Muscle layer of duodenum (tissue), 2 donors: ENCODE results near the gene DYRK1A.

Source experiments
- H3K27ac ChIP-seq: one replicate; pipeline ENCODE4 v1.7.0; 2013; ENCODE audit warnings: mild to moderate bottlenecking, low read length
- H3K27me3 ChIP-seq: one replicate; pipeline ENCODE4 v1.7.0; 2013; ENCODE audit warnings: low read depth, mild to moderate bottlenecking, control low read depth, low read length
- H3K36me3 ChIP-seq, 2 donors: one replicate each; pipeline ENCODE4 v1.7.0; 2013; ENCODE audit warnings: low read length in 2 of 2, control low read depth in 1 of 2, mild to moderate bottlenecking in 1 of 2; ENCODE audit not compliant: insufficient read depth in 2 of 2, control insufficient read depth in 1 of 2
- H3K4me1 ChIP-seq, 2 donors: one replicate each; pipeline ENCODE4 v1.7.0; 2013; ENCODE audit warnings: low read length in 2 of 2, mild to moderate bottlenecking in 2 of 2, control low read depth in 1 of 2, moderate library complexity in 1 of 2; ENCODE audit not compliant: insufficient read depth in 2 of 2, control insufficient read depth in 1 of 2
- H3K4me3 ChIP-seq, 2 donors: one replicate each; pipeline ENCODE4 v1.7.0; 2013; ENCODE audit warnings: low read length in 2 of 2, low read depth in 1 of 2, mild to moderate bottlenecking in 1 of 2
- H3K9me3 ChIP-seq, 2 donors: one replicate each; pipeline ENCODE4 v1.7.0; 2013; ENCODE audit warnings: low read length in 2 of 2, control low read depth in 1 of 2, mild to moderate bottlenecking in 1 of 2; ENCODE audit not compliant: control insufficient read depth in 1 of 2
- donor health status: healthy.

Gene DYRK1A

DNA sequence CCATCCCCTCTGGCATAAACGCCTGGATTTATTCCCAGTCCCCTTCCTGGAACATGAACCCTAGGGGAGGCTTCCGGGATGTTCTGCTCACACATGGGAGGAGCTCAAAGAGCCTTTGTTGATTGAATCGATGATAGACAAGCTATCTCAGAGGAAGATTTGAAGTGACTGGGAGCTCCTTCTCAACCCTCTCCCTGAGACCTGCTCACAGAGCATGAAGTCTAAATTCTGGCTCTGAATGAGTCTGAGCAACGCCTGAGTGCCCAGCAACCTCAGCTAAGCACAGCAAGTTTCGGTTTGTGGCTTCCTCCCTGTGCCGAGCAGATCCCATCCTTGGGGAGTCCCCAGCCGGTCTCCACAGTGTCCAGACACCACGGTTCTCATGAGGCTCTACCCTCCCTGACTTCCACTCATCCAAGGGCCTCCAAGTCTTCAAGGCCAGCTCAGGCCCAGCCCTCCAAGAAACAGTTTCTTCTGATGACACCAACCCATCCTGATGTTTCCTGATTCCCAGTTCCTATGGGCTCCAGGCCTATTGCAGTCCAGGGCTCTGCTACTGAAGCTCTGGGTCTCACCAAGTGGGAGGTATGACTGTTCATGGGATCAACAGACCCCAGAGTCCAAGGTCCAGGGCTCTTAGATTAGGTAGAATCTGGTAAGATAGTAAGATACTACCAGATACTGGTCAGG is 190.8 kb downstream of the DYRK1A start:
- Histone ChIP-seq H3K4me1 (no peaks in the 10 kb centered on the region), H3K4me3 (no peak overlapping the region), H3K9me3 (no peaks in the 10 kb centered on the region), H3K27ac (no peak overlapping the region), H3K36me3 (no peaks in the 10 kb centered on the region), H3K27me3 (no peaks in the 10 kb centered on the region)

DNA sequence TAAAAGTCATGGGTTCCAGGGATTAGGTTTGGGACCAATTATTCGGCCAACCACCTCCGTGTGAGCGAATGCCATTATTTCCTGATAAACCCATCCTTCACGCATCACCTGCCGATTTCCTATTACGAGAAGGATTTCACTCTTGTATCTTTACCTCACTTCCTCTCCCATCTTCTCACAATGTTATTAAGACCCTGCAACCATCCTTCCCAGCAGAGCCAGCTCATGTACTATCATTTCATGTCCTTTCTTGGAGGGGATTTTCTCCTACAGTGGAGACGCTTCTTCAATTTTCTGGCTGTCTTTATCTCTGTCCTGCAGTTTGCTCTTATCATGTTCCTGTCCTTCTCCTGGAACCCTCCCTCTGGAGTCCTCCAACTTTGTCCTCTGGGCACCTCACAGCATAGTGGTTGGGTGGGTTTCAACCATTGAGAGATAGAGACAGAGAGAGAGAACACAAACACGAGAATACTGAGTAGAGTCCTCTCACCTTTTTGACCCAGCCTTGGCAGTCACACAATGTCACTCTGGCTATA is 192.2 kb downstream of the DYRK1A start:
- Histone ChIP-seq H3K9me3 (no peaks in the 10 kb centered on the region), H3K4me1 (peaks cover 0 to 9% of the 10 kb centered on the region in 2 donors), H3K4me3 (no peak overlapping the region), H3K27me3 (no peaks in the 10 kb centered on the region), H3K27ac (no peak overlapping the region), H3K36me3 (no peaks in the 10 kb centered on the region)

DNA sequence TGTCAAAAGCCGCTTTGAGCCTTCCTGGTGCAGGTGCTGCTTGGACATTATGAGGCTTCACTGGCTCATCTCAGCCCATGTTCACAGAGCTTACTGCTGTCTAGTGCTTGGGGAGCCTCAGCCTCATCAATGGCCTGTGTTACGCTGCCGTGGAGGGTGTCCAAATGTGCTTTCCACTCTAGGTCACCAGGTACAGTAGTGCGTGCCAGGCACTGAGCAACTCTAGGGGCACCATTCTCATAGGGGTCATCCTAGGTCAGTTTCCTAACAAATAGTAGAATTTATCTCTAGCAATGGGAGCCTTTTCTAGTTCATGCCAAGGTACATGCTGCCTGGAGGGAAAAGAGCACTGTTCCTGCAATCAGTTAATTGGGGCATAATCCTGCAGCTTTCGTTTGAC is 193.8 kb downstream of the DYRK1A start:
- Histone ChIP-seq H3K4me3 (no peak overlapping the region), H3K36me3 (peaks cover 0 to 5% of the 10 kb centered on the region in 2 donors), H3K9me3 (no peaks in the 10 kb centered on the region), H3K27ac (no peak overlapping the region), H3K4me1 (peaks cover 6 to 9% of the 10 kb centered on the region in 2 donors), H3K27me3 (no peaks in the 10 kb centered on the region)

DNA sequence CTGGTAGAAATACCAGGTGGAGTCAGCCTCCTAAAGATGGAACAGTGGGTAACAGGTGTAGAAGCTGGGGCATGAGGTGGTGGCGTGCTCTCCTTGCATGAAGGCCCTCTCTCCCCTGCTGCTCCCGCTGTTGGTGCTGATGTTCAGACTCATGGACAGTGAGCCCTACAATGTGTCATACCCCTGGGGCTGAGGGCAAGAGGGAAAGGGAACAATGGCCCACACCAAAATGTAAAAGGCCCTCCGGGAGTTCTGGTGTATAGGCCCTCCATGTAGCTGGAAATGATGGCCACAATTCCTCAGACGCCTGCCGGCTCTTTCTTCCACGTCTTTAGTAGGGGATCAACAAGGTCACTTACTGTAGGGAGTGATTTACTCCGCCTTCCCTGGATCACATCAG is 194.9 kb downstream of the DYRK1A start:
- Histone ChIP-seq H3K4me1 (peaks cover 6 to 9% of the 10 kb centered on the region in 2 donors), H3K27ac (no peak overlapping the region), H3K9me3 (no peaks in the 10 kb centered on the region), H3K27me3 (no peaks in the 10 kb centered on the region), H3K4me3 (no peak overlapping the region), H3K36me3 (peaks cover 0 to 5% of the 10 kb centered on the region in 2 donors)

DNA sequence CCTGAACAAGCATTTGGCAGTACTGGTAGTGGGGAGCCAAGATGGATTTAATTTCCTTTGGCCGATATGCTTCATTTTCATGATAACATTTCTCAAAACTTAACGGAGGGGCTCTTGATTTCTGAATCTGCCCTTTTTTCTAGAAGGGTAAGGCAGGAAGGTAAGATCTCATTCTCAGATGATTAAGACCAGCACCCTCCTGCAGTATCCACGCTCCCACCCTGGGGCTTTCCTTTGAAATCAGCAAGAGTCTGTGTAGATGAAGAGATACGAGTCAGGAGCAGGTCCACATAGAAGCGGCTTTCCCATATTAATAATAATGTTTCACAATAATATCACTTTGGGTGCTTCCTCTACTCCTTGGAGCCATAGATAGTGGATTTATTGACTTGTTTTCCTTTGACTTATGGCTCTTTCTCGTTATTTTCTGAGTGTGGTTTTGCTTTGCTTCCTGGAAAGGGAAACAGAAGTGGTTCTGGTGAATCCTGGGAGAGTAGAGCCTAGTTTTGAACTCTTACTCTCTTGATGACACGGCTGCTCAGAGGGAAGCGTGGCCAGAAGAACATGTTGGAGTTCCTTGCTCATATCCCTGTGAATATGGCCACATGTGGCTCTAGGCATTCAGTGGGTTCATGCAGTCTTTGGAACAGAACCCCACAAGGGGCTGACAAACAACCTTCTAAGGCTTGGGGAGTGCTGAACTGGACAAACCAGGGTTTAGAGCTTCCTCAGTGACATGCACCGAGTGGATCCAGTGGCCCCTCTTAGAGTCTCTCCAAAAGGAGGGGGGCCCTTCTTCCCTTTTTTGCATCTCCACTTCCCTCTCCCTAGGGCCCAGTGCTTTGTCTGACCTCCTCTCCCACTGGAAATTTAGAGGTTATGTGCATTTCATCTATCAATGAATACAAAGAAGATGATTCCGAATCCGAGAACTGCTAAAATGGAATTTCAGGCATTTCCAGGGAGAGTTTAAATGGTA is 195.7 kb downstream of the DYRK1A start:
- H3K4me3 ChIP-seq = no peak overlapping the region
- peaks cover 6 to 9% of the 10 kb centered on the region in 2 donors for H3K4me1 ChIP-seq
- H3K36me3 ChIP-seq = peaks cover 0 to 5% of the 10 kb centered on the region in 2 donors
- no peaks in the 10 kb centered on the region for H3K9me3 ChIP-seq
- no peaks in the 10 kb centered on the region for H3K27me3 ChIP-seq
- no peak overlapping the region for H3K27ac ChIP-seq

DNA sequence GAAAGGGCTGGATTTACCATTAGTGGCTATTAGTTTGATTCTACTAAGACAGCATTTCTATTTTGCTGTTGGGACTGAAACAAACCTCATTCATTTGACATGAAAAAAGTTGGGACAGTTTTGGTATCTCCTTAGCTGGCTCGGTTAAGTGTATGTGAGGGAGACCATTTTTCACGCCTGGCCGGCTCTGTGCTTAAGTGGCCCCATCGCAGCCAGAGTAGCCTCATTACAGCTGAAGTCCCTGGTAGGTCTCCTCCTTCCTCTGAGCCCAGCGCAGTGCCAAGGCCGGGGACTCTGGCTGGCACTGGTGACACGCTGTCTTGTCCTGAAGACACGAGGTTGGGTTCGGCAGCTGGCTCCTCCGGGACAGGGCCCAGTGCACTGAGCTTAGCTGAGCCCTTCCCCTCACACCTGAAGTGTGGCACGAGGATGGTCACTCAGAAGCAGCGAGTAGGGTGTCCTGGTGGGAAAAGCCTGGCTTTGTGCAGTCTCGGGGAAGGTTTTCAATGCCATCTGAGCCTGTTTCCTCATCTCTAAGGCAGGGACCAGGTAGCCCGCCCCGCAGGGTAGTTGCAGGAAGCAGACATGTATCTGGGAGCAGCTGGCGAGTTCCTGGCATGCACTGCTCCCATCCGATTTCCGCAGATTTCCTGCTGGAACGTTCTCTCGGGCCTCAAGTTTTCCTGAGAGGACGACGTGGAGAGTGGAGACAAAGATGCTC is 196.5 kb downstream of the DYRK1A start:
- Histone ChIP-seq H3K4me3 (peak overlapping the region; percentile 81 to 91), H3K36me3 (peaks cover 0 to 5% of the 10 kb centered on the region in 2 donors), H3K9me3 (no peaks in the 10 kb centered on the region), H3K27me3 (no peaks in the 10 kb centered on the region), H3K27ac (peak overlapping the region; percentile 90), H3K4me1 (peaks cover 6 to 9% of the 10 kb centered on the region in 2 donors)

DNA sequence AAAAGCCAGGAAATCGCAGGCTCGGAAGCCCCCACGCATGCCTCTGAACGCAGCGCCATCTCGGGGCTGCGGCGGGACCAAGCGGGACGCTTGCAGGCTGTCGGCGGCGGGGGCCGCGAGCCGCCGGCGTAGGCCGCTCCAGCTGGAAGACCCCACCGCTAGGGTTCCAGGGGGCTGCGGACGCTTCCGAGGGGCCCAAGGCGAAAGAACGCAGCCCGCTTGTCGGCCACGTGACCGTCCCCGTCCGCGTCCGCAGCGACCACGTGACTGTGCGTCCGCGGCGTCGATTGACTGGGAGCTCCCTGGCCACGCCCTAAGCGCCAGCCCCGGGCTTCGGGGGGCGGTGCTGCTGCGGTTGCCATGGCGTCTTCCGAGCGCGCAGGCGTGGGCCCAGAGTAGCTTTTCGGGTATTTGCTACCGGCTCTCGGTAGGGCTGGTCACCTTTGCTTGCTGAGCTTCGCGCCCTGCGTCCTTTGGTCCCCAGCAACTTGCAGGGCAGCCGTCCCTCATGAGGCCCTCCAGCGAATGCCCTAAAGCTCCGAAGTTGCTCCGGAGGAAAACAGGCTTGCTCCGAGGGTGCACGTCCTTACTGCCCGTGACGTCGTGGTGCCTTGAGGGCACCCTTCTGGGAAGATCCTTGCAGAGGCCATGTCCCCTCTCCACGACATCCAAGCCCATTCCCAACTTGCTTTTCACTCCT is 197.2 kb downstream of the DYRK1A start:
- H3K27ac ChIP-seq = peak overlapping the region; percentile 90
- H3K27me3 ChIP-seq = no peaks in the 10 kb centered on the region
- peaks cover 6 to 9% of the 10 kb centered on the region in 2 donors for H3K4me1 ChIP-seq
- H3K9me3 ChIP-seq = no peaks in the 10 kb centered on the region
- peaks cover 0 to 5% of the 10 kb centered on the region in 2 donors for H3K36me3 ChIP-seq
- peak overlapping the region; percentile 81 to 91 for H3K4me3 ChIP-seq

DNA sequence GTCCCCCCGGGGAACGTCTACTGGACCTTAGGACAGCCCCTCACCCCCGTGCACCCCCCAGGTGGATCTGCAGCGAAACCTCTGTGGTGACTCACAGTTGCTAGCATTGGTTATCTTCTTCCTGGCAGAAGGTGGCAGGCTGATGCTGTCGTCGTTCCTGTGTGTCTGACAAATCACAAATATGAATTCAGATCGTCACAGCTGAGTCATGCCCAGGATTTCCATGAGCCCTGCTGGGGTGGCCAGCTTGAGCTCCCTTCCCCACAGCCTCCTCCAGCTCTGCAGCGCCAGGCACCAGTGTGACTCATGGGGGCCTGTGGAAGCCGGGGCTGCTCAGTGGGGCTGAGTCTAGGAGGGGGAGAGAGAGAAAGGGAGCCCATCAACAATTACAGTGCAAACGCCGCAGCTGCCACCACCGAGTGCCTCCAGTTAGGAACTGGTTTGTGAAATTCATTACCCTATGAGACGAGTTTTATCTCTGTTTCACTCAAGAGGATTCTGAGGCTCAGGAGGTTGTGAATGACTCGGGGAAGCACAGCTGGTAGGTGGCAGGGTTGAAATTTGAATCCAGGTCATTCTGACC is 197.9 kb downstream of the DYRK1A start:
- H3K27ac ChIP-seq = peak overlapping the region; percentile 90
- peaks cover 0 to 5% of the 10 kb centered on the region in 2 donors for H3K36me3 ChIP-seq
- peaks cover 6 to 9% of the 10 kb centered on the region in 2 donors for H3K4me1 ChIP-seq
- no peaks in the 10 kb centered on the region for H3K9me3 ChIP-seq
- H3K27me3 ChIP-seq = no peaks in the 10 kb centered on the region
- peak overlapping the region; percentile 81 to 91 for H3K4me3 ChIP-seq

DNA sequence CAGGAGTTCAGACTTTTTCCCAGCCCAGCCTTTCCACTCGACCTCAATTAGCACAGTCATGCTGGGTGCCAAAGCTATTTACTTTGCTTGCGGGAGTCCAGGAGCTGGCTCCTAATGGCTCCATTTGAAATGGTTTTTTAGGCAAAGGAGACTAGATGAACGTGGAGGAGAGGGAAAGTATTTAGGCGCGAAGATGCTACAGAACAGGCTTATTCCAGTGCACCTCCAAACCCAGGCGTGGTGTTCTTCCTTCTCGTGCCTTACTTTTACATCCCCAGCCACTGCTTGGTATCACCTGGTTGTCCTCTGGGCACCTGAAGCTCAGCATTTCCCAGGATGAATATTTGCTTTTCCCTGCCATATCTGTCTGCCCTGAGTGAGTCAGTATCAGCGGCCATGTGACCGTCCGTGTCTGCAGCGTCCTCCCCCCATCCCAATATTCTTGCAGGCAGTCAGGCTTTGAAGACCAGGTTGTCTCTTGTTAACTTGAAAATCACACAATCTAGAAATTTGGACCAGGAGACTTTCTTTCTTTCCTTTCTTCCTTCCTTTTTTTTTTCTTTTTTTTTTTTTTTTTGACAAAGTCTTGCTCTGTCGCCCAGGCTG is 198.5 kb downstream of the DYRK1A start:
- peaks cover 0 to 5% of the 10 kb centered on the region in 2 donors for H3K36me3 ChIP-seq
- no peaks in the 10 kb centered on the region for H3K27me3 ChIP-seq
- no peaks in the 10 kb centered on the region for H3K9me3 ChIP-seq
- peaks cover 6 to 9% of the 10 kb centered on the region in 2 donors for H3K4me1 ChIP-seq
- peak overlapping the region; percentile 81 to 91 for H3K4me3 ChIP-seq
- peak overlapping the region; percentile 90 for H3K27ac ChIP-seq
